ENCODE data around the gene PCDHB10.
"Not testable (repeated sequence)": the region's sequence is repeated elsewhere in the genome, so short reads cannot be mapped to it uniquely, and the experiment has no call there.

GRCh38 chr5:141174291-141175104, 17.7 kb upstream of the PCDHB10 start:
- TF ChIP-seq, protein P1, sequence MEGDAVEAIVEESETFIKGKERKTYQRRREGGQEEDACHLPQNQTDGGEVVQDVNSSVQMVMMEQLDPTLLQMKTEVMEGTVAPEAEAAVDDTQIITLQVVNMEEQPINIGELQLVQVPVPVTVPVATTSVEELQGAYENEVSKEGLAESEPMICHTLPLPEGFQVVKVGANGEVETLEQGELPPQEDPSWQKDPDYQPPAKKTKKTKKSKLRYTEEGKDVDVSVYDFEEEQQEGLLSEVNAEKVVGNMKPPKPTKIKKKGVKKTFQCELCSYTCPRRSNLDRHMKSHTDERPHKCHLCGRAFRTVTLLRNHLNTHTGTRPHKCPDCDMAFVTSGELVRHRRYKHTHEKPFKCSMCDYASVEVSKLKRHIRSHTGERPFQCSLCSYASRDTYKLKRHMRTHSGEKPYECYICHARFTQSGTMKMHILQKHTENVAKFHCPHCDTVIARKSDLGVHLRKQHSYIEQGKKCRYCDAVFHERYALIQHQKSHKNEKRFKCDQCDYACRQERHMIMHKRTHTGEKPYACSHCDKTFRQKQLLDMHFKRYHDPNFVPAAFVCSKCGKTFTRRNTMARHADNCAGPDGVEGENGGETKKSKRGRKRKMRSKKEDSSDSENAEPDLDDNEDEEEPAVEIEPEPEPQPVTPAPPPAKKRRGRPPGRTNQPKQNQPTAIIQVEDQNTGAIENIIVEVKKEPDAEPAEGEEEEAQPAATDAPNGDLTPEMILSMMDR (conservative IDR thresholded peaks at IDR 0.05; ENCODE audit: low read length), result not testable (repeated sequence)
- TF ChIP-seq EZH2phosphoT487 (IDR thresholded peaks at IDR 0.05; ENCODE audit: borderline replicate concordance, low read depth, low read length), result not testable (repeated sequence)

Measured in OCI-LY7 (cell line).